ENCODE measurements around the gene CEP295NL.

Gene CEP295NL

DNA sequence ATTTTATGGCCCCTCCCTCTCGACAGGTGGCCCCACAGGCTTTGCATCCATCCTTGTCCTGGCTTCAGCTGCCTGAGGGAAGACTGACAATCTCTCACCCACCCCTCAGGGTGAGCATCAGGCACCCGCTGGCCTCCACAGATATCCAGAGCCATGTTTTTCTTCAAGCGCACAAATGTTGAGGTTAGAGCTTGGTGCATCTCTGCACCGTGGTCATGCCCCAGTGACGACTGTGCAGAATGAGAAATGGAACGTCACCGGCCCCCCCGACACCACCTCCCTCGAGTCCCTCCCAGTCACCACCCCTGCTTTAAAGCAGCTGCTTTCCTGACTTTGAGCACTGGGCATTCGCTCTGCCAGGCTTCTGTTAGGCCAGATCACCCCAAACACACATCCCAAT, 42.0 kb upstream of the CEP295NL start:
- DNase-seq (ENCODE audit: low read depth, low spot score): no peak
- Histone ChIP-seq H3K9ac (ENCODE audit: insufficient read length) (no peak overlapping the region), H3K36me3 (ENCODE audit: insufficient read depth, low read length) (no peaks in the 10 kb centered on the region), H3K27ac (no peak overlapping the region), H3K4me3 (no peak overlapping the region), H3K9me3 (ENCODE audit: low read depth, low read length) (no peaks in the 10 kb centered on the region)
- no peak for TF ChIP-seq EZH2 (IDR thresholded peaks at IDR 0.05)
- TF ChIP-seq FOXP2 (optimal IDR thresholded peaks at IDR 0.05; ENCODE audit: control extremely low read depth, extremely low read length, insufficient read depth): no peak
- no peak for TF ChIP-seq POLR2AphosphoS5 (IDR thresholded peaks at IDR 0.05; ENCODE audit: borderline replicate concordance, low read depth, low read length)

DNA sequence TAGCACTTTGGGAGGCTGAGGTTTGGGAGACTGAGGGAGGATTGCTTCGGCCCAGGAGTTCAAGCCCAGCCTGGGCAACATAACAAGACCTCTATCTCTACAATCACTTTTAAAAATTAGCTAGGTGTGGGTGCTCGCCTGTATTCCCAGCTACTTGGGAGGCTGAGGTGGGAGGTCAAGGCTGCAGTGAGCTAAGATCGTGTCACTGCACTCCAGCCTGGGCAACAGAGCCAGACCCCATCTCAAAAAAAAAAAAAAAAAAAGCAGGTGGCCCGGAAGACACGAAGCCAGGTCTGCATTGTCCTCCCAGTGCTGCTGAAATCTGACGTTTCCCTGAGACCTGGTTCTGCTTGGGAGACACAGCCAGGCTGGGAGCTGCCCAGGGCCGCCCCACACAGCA, 41.0 kb upstream of the CEP295NL start:
- H3K9me3 ChIP-seq (ENCODE audit: low read depth, low read length): no peaks in the 10 kb centered on the region
- H3K27ac ChIP-seq: no peak overlapping the region
- H3K36me3 ChIP-seq (ENCODE audit: insufficient read depth, low read length): no peaks in the 10 kb centered on the region
- H3K9ac ChIP-seq (ENCODE audit: insufficient read length): no peak overlapping the region
- no peak for DNase-seq (ENCODE audit: low read depth, low spot score)
- no peak for TF ChIP-seq FOXP2 (optimal IDR thresholded peaks at IDR 0.05; ENCODE audit: control extremely low read depth, extremely low read length, insufficient read depth)
- TF ChIP-seq EZH2 (IDR thresholded peaks at IDR 0.05): no peak
- TF ChIP-seq POLR2AphosphoS5 (IDR thresholded peaks at IDR 0.05; ENCODE audit: borderline replicate concordance, low read depth, low read length): no peak
- no peak overlapping the region for H3K4me3 ChIP-seq

DNA sequence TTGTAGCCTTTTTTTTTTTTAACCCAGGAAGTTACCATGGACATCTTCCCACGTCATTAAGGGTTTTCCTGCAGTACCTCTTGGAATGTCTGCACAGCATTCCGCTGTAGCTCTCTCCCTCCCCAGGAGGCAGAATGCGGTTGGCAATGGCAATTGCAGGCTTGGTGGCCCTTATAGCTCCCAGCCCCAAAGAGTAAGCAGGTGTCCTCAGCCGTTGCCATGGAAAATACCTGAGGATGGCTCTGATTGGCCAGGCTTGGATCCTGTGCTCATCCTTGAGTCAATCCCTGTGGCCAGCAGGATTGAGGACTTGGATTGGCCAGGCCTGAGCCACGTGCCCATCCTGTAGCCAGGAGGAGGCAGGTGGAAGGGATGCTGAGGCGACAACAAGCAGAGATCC, 37.7 kb upstream of the CEP295NL start:
- no peak overlapping the region for H3K9ac ChIP-seq (ENCODE audit: insufficient read length)
- H3K4me3 ChIP-seq: no peak overlapping the region
- no peak for DNase-seq (ENCODE audit: low read depth, low spot score)
- no peaks in the 10 kb centered on the region for H3K9me3 ChIP-seq (ENCODE audit: low read depth, low read length)
- no peaks in the 10 kb centered on the region for H3K36me3 ChIP-seq (ENCODE audit: insufficient read depth, low read length)
- no peak overlapping the region for H3K27ac ChIP-seq
- TF ChIP-seq POLR2AphosphoS5 (IDR thresholded peaks at IDR 0.05; ENCODE audit: borderline replicate concordance, low read depth, low read length) (no peak), EZH2 (IDR thresholded peaks at IDR 0.05) (no peak), FOXP2 (optimal IDR thresholded peaks at IDR 0.05; ENCODE audit: control extremely low read depth, extremely low read length, insufficient read depth) (no peak)

GRCh38 chr17:78940258-78940657, 37.3 kb upstream of the CEP295NL start:
- no peak for DNase-seq (ENCODE audit: low read depth, low spot score)
- Histone ChIP-seq H3K36me3 (ENCODE audit: insufficient read depth, low read length) (no peaks in the 10 kb centered on the region), H3K4me3 (no peak overlapping the region), H3K27ac (no peak overlapping the region), H3K9ac (ENCODE audit: insufficient read length) (no peak overlapping the region), H3K9me3 (ENCODE audit: low read depth, low read length) (no peaks in the 10 kb centered on the region)
- no peak for TF ChIP-seq EZH2 (IDR thresholded peaks at IDR 0.05)
- TF ChIP-seq FOXP2 (optimal IDR thresholded peaks at IDR 0.05; ENCODE audit: control extremely low read depth, extremely low read length, insufficient read depth): no peak
- no peak for TF ChIP-seq POLR2AphosphoS5 (IDR thresholded peaks at IDR 0.05; ENCODE audit: borderline replicate concordance, low read depth, low read length)

DNA sequence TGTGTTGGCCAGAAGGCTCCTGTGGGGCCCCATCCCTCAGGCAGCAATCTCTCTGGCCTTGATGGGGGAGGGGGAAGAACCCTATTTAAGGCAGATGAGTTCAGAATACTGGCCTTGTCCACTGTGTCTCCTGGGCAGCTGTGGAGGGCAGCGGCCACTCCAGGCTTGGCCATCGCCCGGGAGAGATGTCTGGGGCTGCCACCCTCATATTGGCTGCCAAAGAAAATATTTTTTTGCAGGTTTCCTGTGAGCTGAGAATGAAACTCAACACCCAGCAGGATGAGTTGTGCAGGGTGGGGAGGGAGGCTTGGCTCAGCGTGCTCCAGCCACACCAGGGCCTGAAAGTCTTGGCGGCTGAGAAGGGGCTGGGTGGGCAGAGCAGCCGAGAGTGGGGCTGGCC, 36.6 kb upstream of the CEP295NL start:
- Histone ChIP-seq H3K9me3 (ENCODE audit: low read depth, low read length) (no peaks in the 10 kb centered on the region), H3K27ac (no peak overlapping the region), H3K4me3 (no peak overlapping the region), H3K9ac (ENCODE audit: insufficient read length) (no peak overlapping the region), H3K36me3 (ENCODE audit: insufficient read depth, low read length) (no peaks in the 10 kb centered on the region)
- TF ChIP-seq POLR2AphosphoS5 (IDR thresholded peaks at IDR 0.05; ENCODE audit: borderline replicate concordance, low read depth, low read length) (no peak), FOXP2 (optimal IDR thresholded peaks at IDR 0.05; ENCODE audit: control extremely low read depth, extremely low read length, insufficient read depth) (no peak), EZH2 (IDR thresholded peaks at IDR 0.05) (no peak)
- DNase-seq (ENCODE audit: low read depth, low spot score): no peak

GRCh38 chr17:78937561-78937960, 34.6 kb upstream of the CEP295NL start:
- Histone ChIP-seq H3K9me3 (ENCODE audit: low read depth, low read length) (no peaks in the 10 kb centered on the region), H3K27ac (no peak overlapping the region), H3K9ac (ENCODE audit: insufficient read length) (no peak overlapping the region), H3K36me3 (ENCODE audit: insufficient read depth, low read length) (no peaks in the 10 kb centered on the region), H3K4me3 (no peak overlapping the region)
- TF ChIP-seq EZH2 (IDR thresholded peaks at IDR 0.05) (no peak), FOXP2 (optimal IDR thresholded peaks at IDR 0.05; ENCODE audit: control extremely low read depth, extremely low read length, insufficient read depth) (no peak), POLR2AphosphoS5 (IDR thresholded peaks at IDR 0.05; ENCODE audit: borderline replicate concordance, low read depth, low read length) (no peak)
- DNase-seq (ENCODE audit: low read depth, low spot score): no peak

DNA sequence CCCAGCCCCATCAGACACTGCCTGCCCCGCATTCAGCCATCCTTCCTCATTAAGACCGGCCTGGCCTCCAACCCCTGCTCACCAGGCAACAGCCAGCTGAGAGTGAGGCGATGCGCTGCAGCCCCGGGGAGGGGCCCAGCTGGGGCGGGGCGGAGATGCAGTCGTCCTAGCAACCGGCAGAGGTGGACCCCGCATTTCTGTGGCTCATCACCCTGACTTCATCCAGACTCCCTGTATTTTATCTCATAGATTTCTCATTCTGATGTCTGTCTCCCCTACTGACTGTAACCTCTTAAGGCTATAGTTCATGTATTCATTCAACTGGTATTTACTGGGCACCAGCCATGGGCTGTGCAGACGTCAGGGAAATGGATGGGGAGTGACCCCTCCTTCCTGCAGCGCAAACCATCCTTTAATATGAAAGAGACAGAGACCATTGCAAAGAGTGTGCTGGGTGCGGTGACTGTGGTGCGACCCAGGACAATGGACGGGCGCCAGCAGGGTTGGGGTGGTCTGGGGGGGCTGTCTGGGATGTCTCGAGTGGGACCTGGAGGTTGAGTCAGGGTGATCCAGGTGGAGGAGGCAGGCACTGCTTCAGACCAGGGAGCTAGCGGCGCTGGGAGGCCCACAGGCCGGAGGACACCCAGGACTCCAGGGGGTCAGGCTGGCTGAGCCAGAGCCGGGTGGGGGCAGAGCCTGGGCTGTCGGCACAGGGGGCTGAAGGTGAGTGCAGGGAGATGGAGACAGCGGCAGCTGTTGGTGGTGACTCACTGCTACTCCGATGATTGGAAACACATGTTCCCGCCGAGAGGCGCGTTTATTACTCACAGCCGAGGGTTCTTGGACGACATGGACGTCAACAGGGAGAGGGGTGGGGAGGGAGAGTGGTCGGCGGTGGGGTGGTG, 32.7 kb upstream of the CEP295NL start:
- no peak overlapping the region for H3K27ac ChIP-seq

GRCh38 chr17:78934681-78935418, 31.8 kb upstream of the CEP295NL start:
- TF ChIP-seq POLR2AphosphoS5 (IDR thresholded peaks at IDR 0.05; ENCODE audit: borderline replicate concordance, low read depth, low read length) (no peak), FOXP2 (optimal IDR thresholded peaks at IDR 0.05; ENCODE audit: control extremely low read depth, extremely low read length, insufficient read depth) (no peak), EZH2 (IDR thresholded peaks at IDR 0.05) (no peak)
- Histone ChIP-seq H3K9ac (ENCODE audit: insufficient read length) (no peak overlapping the region), H3K4me3 (no peak overlapping the region), H3K9me3 (ENCODE audit: low read depth, low read length) (no peaks in the 10 kb centered on the region), H3K27ac (no peak overlapping the region), H3K36me3 (ENCODE audit: insufficient read depth, low read length) (no peaks in the 10 kb centered on the region)
- DNase-seq (ENCODE audit: low read depth, low spot score): no peak

More for the DNA sequence above, 32.7 kb upstream of the CEP295NL start:
- no peak overlapping the region for H3K9ac ChIP-seq (ENCODE audit: insufficient read length)
- no peaks in the 10 kb centered on the region for H3K36me3 ChIP-seq (ENCODE audit: insufficient read depth, low read length)
- H3K4me3 ChIP-seq: no peak overlapping the region
- peak; percentile 19 for TF ChIP-seq FOXP2 (optimal IDR thresholded peaks at IDR 0.05; ENCODE audit: control extremely low read depth, extremely low read length, insufficient read depth)
- no peak for TF ChIP-seq POLR2AphosphoS5 (IDR thresholded peaks at IDR 0.05; ENCODE audit: borderline replicate concordance, low read depth, low read length)
- no peak for TF ChIP-seq EZH2 (IDR thresholded peaks at IDR 0.05)
- H3K9me3 ChIP-seq (ENCODE audit: low read depth, low read length): no peaks in the 10 kb centered on the region
- peak; percentile 12 for DNase-seq (ENCODE audit: low read depth, low spot score)

Measured in SK-N-MC (cell line).